ENCODE results near the gene MX2.
"Not testable (repeated sequence)": the region's sequence is repeated elsewhere in the genome, so short reads cannot be mapped to it uniquely, and the experiment has no call there.

The MX2 gene

DNA sequence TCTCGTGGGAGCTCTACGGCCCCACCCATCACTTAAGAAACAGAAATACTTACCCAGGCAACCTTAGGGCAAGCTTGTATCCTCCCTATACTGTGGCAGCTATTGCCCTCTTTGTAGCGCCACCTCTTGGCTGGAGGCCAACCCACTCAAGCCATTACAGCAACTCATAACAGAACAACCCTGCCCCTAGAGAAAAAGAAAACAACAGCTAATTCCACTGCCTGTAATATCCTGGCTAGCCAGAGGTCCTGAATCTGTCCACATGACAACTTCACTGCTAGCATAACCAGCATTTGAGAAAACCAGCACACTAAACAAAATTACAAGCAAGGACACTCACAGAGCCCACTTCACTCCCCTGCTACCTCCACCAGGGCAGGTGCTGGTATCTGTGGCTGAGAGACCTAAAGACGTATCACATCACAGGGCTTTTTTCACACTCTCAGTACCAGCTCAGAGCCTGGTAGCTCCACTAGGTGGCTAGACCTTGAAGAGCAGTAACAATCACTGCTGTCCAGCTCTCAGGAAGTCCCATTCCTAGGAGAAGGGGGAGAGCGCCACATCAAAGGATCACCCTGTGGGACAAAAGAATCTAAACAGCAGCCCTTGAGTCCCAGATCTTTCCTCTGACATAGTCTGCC lies 49.7 kb downstream of the MX2 start:
- DNase-seq (ENCODE audit: low read depth in 2 of 2, low spot score in 1 of 2) = no peak

DNA sequence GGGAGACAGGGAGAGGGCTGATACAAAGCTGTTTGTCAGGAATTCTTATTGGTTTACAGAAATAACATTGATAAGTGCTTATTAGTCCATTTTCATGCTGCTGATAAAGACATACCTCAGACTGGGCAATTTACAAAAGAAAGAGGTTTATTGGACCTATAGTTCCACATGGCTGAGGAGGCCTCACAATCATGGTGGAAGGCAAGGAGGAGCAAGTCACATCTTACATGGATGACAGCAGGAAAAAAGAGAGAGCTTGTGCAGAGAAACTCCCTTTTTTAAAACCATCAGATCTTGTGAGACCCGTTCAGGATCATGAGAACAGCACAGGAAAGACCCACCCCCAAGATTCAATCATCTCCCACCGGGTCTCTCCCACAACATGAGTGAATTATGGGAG lies 55.7 kb downstream of the MX2 start:
- DNase-seq (ENCODE audit: low read depth in 2 of 2, low spot score in 1 of 2) = not testable (repeated sequence)

GRCh38 chr21:41418393-41418792 lies 56.6 kb downstream of the MX2 start:
- no peak for DNase-seq (ENCODE audit: low read depth in 2 of 2, low spot score in 1 of 2)

- no peak for DNase-seq (ENCODE audit: low read depth in 2 of 2, low spot score in 1 of 2)
These were observed 57.3 kb downstream of the MX2 start for GRCh38 chr21:41418956-41419680.

DNA sequence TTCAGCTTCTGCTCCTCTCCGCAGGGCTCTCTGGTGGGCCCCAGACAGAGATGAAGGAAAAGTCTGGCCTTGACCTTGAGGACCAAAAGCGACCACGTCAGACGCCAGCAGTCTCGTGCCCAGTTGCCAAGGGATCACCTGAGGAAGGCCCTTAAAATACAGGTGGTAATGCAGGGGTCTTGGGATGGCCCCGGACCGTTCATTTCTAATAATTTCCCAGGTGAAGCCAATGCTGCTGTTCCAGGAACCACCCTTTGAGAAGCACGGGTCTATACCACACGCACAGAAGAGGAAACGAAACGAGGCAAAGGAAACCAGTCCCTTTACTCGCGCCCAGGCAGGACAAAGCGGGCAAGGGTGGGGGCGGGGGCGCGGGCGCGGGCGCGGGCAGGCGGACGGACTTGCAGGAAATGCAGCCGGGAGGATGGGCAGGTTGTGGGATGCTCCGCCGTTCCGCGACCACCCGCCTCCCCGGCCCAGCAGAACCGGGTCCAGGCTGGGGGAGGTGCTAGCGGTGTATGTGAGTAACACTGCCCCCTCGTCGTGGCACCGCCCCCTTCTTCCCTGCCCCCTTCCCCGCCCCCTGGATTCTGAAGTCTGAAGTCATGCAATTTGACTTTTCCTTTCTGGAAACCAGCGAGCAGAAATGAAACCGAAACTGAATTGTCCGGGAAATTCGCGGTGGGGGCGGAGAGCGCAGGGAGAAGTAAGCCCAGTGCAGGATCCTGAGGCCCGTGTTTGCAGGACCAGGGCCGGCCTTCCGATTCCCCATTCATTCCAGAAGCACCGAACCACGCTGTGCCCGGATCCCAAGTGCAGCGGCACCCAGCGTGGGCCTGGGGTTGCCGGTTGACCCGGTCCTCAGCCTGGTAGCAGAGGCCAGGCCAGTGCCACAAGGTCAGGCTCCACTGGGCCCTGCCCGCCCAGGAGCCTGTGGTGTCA lies 58.4 kb downstream of the MX2 start:
- DNase-seq (ENCODE audit: low read depth in 2 of 2, low spot score in 1 of 2) = peak; percentile 33 to 41

- not testable (repeated sequence) for DNase-seq (ENCODE audit: low read depth in 2 of 2, low spot score in 1 of 2)
These were observed 59.2 kb downstream of the MX2 start for GRCh38 chr21:41420998-41421397.

DNA sequence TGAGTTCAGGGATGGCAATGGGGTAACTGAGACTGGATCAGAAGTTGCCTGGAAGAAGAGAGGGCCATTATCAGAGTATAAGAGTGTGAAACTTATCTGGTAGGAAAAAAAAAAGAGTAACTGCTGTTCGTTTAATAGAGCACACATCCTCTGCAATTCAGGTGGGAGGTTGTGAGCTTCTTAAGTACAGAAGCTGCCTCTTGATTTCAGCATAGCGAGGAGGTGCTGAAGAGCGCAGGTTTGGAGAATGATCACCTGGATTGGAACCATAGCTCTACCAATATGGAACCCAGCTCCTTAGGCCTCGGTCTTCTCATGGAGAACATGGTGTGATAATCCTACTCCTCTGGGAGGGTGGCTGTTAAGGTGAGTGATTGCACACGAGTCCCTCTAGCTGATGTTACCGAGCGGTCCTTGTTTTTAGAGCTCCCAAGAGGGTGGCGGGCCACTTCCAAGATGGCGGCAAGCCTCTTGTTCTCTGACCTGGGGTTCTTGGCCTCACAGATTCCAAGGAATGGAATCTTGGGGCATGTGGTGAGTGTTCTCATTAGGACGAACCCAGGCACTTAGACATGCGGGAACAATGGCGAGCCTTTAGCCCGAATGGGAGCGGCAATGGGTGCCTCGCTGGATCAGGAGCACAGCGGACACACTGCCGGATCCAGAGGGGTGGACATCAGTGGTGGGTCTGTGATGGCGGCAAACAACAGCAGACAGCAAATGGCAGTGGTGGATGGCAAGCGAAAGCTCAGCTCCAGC lies 60.9 kb downstream of the MX2 start:
- DNase-seq (ENCODE audit: low read depth in 2 of 2, low spot score in 1 of 2) = no peak

DNA sequence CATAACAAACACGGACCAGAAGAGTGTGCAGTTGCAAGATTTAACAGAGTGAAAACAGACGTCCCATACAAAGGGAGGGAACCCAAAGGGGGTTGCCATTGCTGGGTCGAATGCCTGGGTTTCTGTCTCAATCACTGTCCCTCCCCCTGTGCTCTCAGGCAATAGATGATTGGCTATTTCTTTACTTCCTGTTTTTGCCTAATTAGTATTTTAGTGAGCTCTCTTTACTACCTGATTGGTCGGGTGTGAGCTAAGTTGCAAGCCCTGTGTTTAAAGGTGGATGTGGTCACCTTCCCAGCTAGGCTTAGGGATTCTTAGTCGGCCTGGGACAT lies 61.4 kb downstream of the MX2 start:
- DNase-seq (ENCODE audit: low read depth in 2 of 2, low spot score in 1 of 2) = not testable (repeated sequence)

- no peak for DNase-seq (ENCODE audit: low read depth in 2 of 2, low spot score in 1 of 2)
These were observed 63.7 kb downstream of the MX2 start for GRCh38 chr21:41425588-41425953.

DNA sequence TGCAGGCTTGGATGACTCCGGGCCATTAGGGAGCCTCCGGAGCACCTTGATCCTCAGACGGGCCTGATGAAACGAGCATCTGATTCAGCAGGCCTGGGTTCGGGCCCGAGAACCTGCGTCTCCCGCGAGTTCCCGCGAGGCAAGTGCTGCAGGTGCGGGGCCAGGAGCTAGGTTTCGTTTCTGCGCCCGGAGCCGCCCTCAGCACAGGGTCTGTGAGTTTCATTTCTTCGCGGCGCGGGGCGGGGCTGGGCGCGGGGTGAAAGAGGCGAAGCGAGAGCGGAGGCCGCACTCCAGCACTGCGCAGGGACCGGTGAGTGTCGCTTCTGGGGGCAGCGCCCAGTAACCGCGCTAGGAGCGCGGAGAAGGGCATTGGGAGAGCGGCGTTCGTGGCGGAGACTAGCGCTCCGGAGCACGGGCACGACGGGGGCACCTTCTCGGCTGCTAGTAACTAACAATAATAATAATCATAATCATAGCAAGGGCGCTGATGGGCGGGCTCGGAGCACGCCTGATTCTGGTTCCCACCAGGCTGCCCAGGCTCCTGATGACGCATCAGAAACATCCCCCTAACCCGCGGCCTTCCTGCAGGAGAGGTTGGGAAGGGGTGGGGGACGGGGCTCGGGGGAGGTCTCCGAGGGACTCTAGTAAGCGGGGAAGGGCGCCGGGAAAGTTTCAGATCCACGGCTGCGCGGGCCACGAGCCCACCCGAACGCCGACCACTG lies 64.3 kb downstream of the MX2 start, which contains the start of gene MX1:
TSS of gene MX1 (plus strand) at position 286 of the 722 bp plus-strand sequence. CDS start 5,832 bp downstream, outside the sequence.
- DNase-seq (ENCODE audit: low read depth in 2 of 2, low spot score in 1 of 2) = peak; percentile 75 to 87

GRCh38 chr21:41426676-41427404 lies 65.0 kb downstream of the MX2 start:
- DNase-seq (ENCODE audit: low read depth in 2 of 2, low spot score in 1 of 2) = no peak

GRCh38 chr21:41427556-41427955 lies 65.7 kb downstream of the MX2 start:
- no peak for DNase-seq (ENCODE audit: low read depth in 2 of 2, low spot score in 1 of 2)

DNA sequence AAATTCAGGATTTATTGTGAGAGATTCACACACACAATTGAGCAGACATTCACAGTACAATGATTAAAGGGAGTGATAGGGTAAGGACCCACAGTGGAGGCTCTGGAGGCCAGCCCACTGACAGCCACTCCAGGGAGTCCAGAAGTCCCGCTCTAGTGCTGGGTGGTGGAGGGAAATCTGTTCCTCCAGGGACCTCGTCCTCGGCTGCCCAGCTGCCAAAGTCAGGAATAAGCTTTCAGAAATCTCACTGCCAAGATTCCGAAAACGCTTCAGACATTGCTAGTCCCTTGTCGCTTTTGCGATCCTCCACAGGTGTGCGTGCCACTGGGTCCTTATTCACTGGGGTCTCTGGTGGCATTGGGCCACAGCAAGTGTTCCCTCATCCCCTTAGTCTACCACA lies 66.5 kb downstream of the MX2 start:
- no peak for DNase-seq (ENCODE audit: low read depth in 2 of 2, low spot score in 1 of 2)

DNA sequence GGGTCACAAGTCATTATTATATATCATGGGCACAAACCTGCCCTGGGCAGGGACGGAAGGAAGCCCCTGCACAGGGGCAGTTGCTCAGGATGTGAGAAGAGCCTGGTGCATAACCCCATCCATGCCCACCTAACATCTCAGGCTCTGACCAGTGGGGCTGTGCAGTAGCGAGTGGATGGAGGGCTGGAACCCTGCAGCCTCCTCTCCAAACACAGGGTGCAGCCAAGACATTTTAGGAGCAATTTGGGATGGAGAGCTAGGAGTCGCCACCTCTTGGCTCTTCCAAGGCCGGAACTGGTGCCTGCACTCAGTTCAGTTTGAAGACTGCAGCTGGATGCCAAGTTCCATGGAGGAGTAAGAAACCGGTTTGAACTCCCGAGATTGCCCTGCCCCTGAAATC lies 67.0 kb downstream of the MX2 start:
- DNase-seq (ENCODE audit: low read depth in 2 of 2, low spot score in 1 of 2) = no peak

- no peak for DNase-seq (ENCODE audit: low read depth in 2 of 2, low spot score in 1 of 2)
These were observed 67.5 kb downstream of the MX2 start for GRCh38 chr21:41429305-41429704.

DNA sequence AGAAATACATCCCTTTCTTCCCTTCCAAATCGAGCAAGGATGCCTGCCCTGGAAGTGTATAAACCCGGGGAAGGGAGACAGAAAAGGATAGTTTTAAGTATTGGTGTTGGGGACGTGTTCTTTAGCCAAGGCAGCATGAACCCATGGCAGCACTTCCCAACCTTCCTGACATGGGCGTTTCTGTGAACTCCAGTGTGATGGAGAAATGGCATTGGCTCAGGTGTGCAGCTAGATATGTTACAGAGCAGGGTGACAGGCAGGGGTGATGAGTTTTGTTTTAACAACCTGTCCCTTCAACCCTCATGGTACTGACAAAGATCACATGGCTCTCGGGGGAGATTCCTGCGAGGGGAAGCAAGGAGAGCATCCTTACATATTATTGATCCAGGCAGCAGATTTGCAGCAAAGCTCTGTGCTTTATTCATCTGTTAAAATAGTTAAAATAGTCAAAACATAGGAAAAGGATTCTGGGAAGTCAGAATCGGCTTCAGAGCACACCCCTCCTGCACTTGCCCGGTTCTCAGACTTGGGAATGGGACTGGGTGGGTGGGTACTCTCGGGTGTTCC lies 68.2 kb downstream of the MX2 start:
- DNase-seq (ENCODE audit: low read depth in 2 of 2, low spot score in 1 of 2) = no peak

GRCh38 chr21:41431788-41432548 lies 70.1 kb downstream of the MX2 start:
- DNase-seq (ENCODE audit: low read depth in 2 of 2, low spot score in 1 of 2) = no peak

DNA sequence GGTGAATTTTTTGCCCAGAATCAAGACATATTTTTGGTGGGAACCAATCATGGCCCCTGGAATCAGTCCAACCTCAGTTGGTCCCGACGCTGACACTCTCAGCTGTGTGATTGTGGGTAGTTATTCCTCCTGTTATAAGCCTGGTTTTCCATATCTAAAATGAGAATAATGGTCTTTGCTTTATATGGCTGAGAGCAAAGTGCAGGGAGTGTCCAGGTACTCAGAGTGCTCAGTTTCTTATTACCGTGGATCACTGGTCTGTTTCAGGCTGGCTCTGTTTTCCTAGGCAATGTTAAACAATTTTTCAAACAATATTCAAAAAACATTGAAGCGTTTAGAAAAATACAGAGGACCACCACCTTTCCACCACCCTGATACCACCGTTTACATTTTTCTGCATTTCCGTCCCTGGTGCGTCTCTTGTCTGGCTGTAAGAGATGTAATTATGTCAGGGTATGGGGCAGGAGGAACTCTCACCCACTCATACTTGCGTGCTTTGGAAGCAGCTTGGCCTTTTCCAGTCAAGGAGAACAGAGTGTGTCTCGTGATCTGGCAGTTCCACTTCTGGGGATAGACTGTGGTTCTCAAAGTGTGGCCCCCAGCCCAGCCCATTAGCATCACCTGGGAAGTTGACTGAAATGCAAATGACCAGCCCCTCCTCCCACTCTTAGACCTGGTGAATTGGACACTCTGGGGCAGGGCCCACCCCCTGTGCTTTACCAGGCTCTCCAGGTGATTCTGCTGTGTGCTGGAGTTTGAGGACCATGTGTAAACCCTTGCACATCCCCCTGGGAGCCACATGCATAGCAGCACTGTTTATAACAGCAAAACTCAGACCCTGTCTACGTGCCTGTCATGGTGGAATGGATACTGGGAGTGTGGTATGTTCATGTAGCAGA lies 71.0 kb downstream of the MX2 start:
- no peak for DNase-seq (ENCODE audit: low read depth in 2 of 2, low spot score in 1 of 2)

All from stimulated activated CD8-positive, alpha-beta memory T cell treated with anti-CD3 and anti-CD28 coated beads, Interleukin-4, amount 100 ng/mL, for 4 hours (primary cell).